ENCODE data around the gene FAM174A.
"Not testable (repeated sequence)": the region's sequence is repeated elsewhere in the genome, so short reads cannot be mapped to it uniquely, and the experiment has no call there.

The FAM174A gene

DNA sequence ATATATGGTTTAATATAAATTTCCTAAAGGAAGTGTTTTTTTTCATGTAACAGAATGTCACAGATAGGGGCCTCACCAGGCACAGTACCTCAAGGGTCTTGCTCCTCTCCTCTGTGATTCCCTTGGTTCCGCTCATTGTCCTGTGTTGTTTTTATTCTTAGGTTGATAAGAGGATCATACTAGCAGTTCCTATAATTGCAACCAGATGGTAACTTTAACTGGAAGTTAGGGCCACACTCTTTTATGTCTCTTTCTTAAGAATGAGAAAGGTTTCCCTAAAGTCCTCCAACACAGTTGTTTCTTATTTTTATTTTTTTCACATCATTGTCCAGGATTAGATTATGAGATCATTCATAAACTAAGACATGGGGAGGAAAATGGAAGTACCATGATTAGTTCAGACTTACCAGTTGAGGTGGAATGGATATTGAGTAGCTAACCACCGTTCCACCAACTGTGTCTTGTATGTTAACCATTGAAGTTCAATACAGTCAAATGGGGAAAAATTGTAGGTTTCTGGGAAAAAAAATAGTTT, 41.1 kb downstream of the FAM174A start:
- no peak for DNase-seq

DNA sequence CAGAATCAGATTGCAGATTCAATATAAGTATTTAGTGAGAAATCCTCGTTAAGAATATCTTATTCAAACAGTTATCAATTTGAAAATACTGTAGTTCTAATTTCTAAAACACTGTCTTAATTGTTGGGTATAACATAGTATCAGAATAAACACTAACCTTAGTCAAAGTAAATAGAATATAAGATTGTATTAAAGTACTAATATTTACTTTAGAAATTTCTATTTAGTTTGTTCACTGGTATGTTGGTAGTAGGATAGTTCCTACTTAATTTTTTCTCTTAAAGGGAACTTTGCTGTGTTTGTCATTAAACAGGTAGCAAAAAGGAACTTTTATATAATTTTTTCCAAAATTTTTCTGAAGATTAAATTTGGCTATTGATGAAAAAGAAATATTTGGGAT, 42.3 kb downstream of the FAM174A start:
- DNase-seq: no peak

DNA sequence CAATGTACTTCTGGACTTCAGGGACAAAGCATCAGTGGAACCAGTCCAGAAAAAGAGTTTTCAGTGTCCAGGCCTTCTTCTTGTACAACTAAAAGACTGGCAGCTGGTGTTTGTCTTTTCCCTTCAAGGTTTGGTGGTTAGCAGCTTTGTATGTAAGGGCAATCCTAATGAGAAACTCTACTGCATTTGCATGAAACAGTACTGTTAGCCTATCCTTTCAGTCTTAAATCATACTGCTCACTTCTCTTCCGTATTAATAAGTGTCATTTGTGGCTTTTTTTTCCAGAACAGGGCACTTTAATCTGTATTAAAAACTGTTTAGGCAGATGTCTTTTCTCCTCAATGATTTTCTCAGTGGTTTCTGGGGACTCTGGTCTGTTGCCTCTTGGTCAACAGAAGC, 48.9 kb downstream of the FAM174A start:
- no peak for DNase-seq

DNA sequence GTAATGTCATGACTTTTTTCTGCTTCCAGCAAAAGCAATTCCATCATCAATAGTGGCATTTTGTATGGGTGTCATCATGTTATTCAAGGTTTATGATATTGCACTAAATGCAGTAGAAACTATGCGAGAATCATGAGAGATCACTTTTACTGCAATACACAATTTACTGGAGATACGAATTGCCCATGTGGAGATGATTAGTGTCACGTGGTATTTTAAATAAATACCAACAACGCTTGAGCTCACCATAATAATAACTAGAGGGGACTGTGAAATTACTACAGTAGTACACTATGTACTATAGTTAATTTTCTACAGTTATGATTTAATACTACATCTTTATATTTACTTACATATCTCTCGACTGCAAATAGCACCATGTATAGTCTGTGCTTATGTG, 49.7 kb downstream of the FAM174A start:
- DNase-seq: no peak

DNA sequence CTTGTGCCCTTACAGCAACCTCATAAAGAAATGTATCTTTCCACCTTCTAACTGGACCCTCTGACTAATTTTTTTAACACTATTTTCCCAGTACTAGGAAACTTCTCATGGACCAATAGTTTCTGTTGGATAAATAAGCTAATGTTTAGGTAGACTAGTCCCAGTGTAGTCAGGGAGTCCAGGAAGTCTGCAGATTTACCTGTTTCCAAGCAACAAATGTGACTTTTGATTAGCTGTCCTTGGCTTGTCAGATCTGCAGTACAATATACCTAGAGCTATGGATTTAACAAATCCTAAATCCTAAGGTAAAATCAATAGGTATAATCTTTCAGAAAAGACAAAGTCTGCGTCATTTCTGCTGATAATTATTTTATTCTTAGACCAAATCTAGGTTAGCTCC, 55.7 kb downstream of the FAM174A start:
- no peak for DNase-seq

DNA sequence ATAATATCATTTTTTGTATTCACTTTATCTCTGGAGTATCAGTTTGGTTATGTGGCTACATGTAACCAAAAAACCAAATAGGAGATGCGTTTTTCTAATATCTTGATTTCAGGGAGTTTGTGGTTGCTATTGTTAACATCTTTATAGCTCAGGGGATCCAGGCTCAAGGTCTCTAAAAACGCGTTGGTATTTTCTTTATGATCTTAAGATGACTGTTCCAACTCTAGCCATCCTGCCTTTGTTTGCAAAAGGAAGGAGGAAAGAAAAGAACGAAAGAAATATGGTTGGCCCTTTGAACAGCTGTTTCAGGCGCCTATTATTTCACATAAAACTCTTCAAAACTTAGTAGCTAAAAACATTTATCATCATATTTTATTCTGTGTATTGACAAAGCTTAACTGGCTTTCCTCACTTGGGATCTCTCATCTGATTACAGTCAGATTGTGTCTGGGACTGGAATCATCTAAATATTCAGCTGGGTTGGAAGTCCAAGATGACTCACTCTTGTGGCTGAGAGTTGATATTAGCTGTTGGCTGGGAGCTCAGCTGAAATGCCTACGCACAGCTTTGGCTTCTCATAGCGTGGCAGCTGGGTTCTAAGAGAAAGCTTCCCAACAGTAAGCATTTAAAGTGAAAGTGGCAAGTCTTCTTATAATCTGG, 60.1 kb downstream of the FAM174A start:
- DNase-seq: no peak

DNA sequence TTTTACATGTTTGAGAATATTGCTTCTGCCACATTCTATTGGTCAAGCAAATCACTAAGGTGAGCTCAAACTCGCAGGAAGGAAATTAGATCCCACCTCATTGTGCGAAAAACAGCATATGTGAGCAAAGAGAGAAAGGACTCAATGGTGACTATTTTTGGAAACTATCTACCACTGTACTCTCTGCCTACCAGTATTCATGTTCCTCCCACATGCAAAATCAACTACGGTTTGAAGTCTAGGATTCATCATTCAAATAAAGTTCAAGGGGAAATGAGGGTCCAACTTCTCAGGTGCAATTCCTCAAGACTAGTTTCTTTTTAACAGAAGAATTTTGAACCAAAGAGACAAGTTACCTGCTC, 60.6 kb downstream of the FAM174A start:
- no peak for DNase-seq

DNA sequence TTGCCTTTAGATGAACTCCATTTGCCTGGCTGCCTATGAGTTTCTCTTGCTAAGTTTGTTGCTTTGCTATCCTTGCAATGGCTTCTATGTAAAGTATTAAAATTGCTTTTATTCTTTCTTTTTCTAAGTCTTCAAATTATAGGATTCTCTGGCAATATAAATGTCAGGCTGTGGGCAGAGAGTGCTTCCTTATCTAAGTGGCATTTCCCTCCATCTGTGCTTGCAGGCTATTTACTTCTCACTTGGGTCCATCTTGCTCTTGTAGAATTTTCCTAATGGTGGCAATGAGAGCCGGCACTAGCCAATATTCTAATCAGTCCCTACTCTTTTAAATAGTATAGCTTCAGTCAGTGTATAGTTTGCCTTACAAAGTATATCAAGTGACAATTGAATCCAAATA, 63.3 kb downstream of the FAM174A start:
- no peak for DNase-seq

DNA sequence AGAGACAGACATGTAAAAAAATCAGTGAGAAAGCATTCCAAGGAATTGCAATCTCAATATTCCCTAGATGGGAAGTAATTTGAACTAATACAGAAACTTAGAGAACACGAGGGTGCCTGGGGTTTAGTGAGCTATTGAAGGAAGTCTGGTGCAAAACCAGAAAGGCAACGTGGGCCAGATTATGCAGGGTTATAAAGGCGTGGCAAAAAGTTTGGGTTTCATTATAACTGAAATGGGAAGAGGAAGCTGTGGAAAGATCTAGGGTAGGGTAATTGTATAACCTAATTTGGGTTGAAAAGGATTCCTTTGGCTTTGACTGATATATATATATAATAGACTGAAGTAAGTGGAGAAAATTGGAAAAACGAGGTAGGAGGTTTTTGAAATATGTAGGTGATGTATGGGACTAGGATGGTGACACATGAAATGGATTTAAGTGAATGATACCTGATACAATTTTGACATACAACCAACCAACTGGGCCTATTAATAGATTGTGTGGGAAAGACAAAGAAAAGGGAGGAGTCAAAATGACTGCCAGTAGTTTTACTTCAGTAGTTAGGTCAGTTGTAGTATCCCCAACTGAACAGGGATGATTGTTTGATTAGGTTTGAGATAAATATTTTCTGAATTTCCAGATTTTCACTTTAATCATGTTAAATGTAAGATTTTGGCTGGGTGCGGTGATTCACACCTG, 65.3 kb downstream of the FAM174A start:
- no peak for DNase-seq

DNA sequence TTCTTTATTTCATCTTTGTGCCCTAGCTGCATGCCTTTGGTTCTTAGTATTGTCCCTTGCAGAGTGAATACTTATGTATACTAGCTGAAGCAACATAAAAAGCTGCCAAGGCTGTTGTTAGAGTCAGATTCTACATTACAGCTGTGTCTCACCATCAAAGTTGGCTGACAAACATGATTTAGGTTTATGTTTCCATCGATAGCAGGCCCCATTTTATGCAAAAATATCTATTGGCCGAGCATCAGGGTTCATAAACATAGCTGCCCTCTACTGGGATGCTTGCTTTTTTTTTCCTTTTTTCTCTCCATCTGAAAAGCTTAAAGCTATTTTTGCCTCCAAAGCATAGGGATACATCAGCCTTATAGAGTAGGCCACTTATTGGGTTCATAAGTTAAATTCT, 68.0 kb downstream of the FAM174A start:
- no peak for DNase-seq

DNA sequence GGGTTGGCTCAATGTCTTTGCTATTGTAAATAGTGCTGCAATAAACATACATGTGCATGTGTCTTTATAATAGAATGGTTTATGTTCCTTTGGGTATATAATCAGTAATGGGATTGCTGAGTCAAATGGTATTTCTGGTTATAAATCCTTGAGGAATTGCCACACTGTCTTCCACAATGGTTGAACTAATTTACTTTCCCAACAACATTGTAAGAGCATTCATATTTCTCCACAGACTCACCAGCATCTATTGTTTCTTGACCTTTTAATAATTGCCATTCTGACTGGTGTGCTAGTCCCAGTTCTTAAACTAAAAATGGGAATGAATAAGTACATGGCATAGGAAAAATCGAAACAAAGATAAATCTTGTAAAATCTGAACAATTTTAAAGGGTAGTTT, 68.8 kb downstream of the FAM174A start:
- not testable (repeated sequence) for DNase-seq

DNA sequence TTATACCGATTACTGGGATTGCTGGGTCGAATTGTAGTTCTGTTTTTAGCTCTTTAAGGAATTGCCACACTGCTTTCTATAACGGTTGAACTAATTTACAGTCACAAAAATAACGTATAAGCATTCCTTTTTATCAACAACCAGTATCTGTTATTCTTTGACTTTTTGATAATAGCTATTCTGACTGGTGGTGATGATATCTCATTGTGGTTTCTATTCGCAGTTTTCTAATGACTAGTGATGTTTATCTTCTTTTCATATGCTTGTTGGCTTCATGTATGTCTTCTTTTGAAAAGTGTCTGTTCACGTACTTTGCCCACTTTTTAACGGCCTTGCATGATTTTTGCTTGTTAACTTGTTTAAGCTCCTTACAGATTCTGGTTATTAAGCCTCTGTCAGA, 74.4 kb downstream of the FAM174A start:
- DNase-seq: no peak

DNA sequence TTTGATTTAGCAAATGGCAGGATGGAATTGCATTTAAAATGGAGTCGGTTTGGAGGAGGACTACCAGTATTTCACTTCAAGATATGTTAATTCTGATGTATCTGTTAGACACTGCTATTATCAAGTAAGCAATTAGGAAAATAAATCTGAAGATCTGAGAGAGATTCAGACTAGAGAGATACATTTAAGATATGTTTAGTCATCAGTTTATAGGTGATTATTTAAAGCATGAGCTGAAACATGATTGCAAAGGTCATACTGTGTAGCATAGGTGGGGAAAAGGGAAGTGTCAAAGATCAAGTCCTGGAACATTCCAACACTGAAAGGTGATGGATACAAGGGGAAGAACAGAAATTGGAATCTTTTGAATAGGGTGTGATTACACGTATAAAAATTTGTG, 79.1 kb downstream of the FAM174A start:
- no peak for DNase-seq

DNA sequence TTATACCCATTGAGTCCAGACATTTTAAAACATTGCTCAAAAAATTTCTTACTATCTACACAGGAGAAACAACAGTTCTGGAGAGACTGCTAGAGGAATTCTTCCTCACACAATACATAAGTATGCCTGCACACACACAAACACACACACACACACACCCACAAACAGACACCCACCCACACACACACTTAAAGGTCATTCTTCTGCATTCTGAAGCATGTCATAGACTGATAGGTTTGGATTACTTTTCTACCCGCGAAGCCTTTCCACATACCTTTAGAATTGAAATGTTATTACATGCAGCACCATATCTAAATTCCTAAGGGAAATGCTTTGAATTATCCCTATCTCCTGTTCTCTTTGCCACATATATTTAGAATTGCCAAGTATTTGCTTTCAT, 80.2 kb downstream of the FAM174A start:
- DNase-seq: no peak

DNA sequence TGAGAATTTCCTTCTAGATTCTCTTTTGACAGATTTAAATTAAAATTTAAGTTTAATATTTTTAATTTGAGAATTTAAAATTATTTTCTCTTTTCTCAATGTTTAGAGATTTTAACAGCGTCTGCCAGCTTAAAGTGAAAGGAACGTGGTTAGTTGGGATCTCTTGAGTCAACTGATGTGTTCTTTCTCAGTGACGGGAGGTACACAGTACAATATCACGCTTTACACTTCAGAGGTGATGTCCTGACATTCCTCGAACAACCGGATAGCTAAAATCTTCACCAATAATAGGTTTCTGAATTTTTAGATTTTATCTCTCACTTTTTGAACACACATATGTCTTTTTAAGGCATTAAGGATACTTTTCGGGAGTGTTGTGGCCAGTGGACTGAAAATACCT, 81.1 kb downstream of the FAM174A start:
- DNase-seq: no peak

DNA sequence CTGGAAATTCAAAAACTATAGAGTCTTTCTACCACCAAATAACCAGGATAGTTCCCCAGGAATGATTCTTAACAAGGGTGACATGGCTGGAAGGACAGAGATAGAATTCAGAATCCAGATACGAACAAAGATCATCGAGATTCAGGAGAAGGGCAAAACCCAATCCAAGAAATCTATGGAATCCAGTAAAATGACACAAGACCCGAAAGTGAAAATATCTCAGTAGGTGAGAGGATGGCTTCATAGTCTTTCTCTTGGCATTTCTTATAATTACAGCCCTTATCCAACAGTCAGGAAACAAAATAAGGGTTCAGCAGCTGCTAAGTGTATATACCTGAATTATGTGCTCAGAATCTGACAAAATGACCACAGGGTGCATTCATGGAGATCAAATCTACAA, 81.8 kb downstream of the FAM174A start:
- DNase-seq: no peak

DNA sequence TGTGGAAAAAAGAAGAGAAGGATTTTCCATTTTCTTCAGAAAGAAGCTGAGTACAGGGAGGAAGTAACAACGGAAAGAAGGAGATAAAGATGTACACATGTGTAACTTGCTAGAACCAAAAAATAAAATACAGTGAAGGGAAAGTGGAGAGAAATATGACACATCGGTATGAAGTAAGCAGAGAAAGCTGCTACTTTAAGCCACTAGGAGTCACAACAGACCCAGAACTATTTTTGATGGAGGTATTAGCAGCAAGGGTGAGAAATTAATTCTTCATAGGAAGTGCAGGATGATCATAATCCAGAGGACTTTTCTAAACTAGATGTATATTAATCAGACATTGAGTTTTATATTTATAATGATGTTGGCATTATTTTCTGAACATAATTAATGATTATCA, 88.5 kb downstream of the FAM174A start:
- no peak for DNase-seq

DNA sequence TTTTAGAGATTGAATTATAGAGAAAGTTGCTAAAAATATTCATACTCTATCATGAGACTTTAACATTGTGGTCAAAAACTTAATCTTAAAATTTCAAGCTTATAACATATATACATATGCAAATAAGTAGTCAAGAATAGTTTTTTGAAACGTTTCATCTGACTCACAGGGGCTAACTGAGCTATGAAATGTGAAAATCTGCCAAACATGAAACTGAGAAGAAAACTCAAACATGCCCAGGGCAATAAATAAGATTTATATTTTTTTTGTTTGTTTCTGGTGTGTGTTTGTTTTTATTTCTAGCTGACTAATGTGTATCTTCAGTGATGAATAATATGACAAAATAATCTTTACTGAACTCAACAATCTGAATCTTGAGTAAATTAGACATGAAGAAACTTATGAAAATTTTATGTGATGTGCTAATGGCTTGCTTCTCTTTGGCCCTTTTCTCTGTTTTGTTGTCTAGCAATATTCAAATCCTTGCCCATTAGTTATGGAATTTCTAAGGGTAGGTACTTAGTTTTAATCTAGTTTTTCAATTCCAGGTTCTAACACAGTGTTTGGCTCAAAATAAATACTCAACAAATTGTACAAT, 99.9 kb downstream of the FAM174A start:
- DNase-seq: no peak
